ENCODE data around the gene CHIT1. TPM values are rescaled to one million over a fixed set of nuclear protein-coding genes. Genes with fewer than 3 reads are reported as not detected.
"Not testable (repeated sequence)": the region's sequence is repeated elsewhere in the genome, so short reads cannot be mapped to it uniquely, and the experiment has no call there.

The CHIT1 gene
- total RNA-seq, 2 experiments from 2014 or later, result 1.9 to 3.6 TPM

DNA sequence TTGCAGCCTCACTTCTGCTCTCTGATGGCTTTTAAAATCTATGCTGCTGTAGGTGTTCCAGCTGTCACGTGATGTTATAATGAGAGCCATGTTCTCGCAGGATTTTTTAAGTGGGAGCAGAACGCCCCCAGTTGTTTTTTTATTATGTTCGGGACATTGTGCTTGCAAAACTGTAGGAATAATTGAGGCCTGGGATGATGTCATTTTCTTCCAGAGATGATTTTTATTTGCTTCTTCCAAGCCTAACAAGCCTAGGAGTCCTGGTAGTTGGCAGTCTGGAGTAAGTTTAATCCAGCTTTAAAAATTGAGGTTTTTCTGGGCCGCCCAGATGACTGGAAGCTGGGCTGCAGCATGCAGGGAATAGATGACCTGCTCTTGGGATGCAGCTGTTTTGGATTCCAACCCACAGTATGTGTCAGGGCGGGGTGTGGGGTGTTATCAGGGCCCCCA is 34.6 kb upstream of the CHIT1 start:
- H3K9me3 ChIP-seq (ENCODE audit: low read length), result no peaks in the 10 kb centered on the region
- POLR2A ChIA-PET, result interaction anchor here (0.7 to 0.8 kb wide), 2 partner anchors 13 to 414 kb away, joined by 3 read pairs; no protein-coding TSS in a partner anchor
- no peak for DNase-seq (ENCODE audit: low spot score)

DNA sequence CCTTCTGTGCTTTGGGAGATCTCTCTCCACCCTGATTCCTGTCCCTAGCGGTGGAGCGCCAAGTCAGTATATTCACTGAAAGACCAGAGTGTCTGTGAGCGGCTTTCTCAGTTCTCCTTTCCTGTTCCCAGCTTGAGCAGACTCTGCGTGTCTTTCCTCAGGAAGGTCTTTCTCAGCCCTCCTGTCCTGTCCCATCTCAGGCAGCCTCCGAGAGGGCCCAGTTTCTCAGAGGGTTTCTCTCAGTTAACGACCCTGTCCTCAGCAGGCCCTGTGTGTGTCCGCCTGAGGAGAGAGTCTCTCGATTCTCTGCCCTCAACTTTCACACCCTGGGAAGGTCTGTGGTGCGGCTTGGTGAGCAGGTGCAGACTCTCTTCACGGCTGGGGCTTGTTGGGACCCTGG is 34.0 kb upstream of the CHIT1 start:
- BruUV-seq (replicated peaks), result no TSS peak

More for the DNA sequence above, 34.6 kb upstream of the CHIT1 start:
- Histone ChIP-seq H3K79me2 (ENCODE audit: insufficient read depth, low read depth, low read length) (no peaks in the 10 kb centered on the region), H3K36me3 (ENCODE audit: insufficient read depth, low read length) (no peaks in the 10 kb centered on the region), H3K9me2 (ENCODE audit: insufficient read depth, low read length) (no peaks in the 10 kb centered on the region), H3K4me1 (ENCODE audit: insufficient read depth, low read length, poor library complexity, severe bottlenecking) (peaks cover 49% of the 10 kb centered on the region), H4K20me1 (ENCODE audit: insufficient read depth, low read length) (no peaks in the 10 kb centered on the region), H2AFZ (ENCODE audit: low read length) (peak overlapping the region; percentile 32; the same call in 1 of the 2 replicates), H3K27ac (ENCODE audit: low read depth, low read length, poor library complexity, severe bottlenecking) (no peak overlapping the region), H3K4me2 (ENCODE audit: low read length) (peak overlapping the region; percentile 50; the same call in 1 of the 2 replicates), H3K4me3 (ENCODE audit: low read depth, low read length, poor library complexity, severe bottlenecking) (no peak overlapping the region)
- no peak for TF ChIP-seq EZH2phosphoT487 (IDR thresholded peaks at IDR 0.05; ENCODE audit: borderline replicate concordance, low read depth, low read length)
- TF ChIP-seq, protein P1, sequence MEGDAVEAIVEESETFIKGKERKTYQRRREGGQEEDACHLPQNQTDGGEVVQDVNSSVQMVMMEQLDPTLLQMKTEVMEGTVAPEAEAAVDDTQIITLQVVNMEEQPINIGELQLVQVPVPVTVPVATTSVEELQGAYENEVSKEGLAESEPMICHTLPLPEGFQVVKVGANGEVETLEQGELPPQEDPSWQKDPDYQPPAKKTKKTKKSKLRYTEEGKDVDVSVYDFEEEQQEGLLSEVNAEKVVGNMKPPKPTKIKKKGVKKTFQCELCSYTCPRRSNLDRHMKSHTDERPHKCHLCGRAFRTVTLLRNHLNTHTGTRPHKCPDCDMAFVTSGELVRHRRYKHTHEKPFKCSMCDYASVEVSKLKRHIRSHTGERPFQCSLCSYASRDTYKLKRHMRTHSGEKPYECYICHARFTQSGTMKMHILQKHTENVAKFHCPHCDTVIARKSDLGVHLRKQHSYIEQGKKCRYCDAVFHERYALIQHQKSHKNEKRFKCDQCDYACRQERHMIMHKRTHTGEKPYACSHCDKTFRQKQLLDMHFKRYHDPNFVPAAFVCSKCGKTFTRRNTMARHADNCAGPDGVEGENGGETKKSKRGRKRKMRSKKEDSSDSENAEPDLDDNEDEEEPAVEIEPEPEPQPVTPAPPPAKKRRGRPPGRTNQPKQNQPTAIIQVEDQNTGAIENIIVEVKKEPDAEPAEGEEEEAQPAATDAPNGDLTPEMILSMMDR (conservative IDR thresholded peaks at IDR 0.05; ENCODE audit: low read length), result no peak
- BruUV-seq (replicated peaks), result no TSS peak
- intact Hi-C loops (cut with micrococcal nuclease; ENCODE audit: unreplicated experiment), result no loop called here
- CTCF ChIA-PET (ENCODE audit: unreplicated experiment), result interaction anchor here (1.0 kb wide), 1 partner anchor 438 kb away, joined by 4 read pairs; no protein-coding TSS in a partner anchor

DNA sequence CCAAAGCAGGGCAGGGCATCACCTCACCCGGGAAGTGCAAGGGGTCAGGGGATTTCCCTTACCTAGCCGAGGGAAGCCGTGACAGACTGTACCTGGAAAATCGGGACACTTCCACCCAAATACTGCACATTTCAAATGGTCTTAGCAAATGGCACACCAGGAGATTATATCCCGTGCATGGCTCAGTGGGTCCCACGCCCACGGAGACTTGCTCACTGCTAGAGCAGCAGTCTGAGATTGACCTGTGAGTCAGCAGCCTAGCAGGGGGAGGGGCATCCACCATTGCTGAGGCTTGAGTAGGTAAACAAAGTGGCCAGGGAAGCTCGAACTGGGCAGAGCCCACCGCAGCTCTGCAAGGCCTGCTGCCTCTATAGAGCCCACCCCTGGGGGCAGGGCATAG is 27.2 kb upstream of the CHIT1 start:
- H3K4me3 ChIP-seq (ENCODE audit: low read depth, low read length, poor library complexity, severe bottlenecking); H3K9me3 ChIP-seq (ENCODE audit: low read length); H2AFZ ChIP-seq (ENCODE audit: low read length); H3K79me2 ChIP-seq (ENCODE audit: insufficient read depth, low read depth, low read length); DNase-seq (ENCODE audit: low spot score); CTCF ChIA-PET (ENCODE audit: unreplicated experiment); H3K4me1 ChIP-seq (ENCODE audit: insufficient read depth, low read length, poor library complexity, severe bottlenecking); H3K27ac ChIP-seq (ENCODE audit: low read depth, low read length, poor library complexity, severe bottlenecking); H4K20me1 ChIP-seq (ENCODE audit: insufficient read depth, low read length); intact Hi-C loops (cut with micrococcal nuclease; ENCODE audit: unreplicated experiment); BruUV-seq (replicated peaks); H3K36me3 ChIP-seq (ENCODE audit: insufficient read depth, low read length); H3K9me2 ChIP-seq (ENCODE audit: insufficient read depth, low read length); H3K4me2 ChIP-seq (ENCODE audit: low read length); POLR2A ChIA-PET: not testable (repeated sequence)

More for the DNA sequence above, 34.0 kb upstream of the CHIT1 start:
- DNase-seq (ENCODE audit: low spot score), result peak; percentile 54
- H3K27ac ChIP-seq (ENCODE audit: low read depth, low read length, poor library complexity, severe bottlenecking), result no peak overlapping the region
- H3K79me2 ChIP-seq (ENCODE audit: insufficient read depth, low read depth, low read length), result no peaks in the 10 kb centered on the region
- intact Hi-C loops (cut with micrococcal nuclease; ENCODE audit: unreplicated experiment), result no loop called here
- no peaks in the 10 kb centered on the region for H3K9me2 ChIP-seq (ENCODE audit: insufficient read depth, low read length)
- H3K36me3 ChIP-seq (ENCODE audit: insufficient read depth, low read length), result no peaks in the 10 kb centered on the region
- H3K4me3 ChIP-seq (ENCODE audit: low read depth, low read length, poor library complexity, severe bottlenecking), result no peak overlapping the region
- H4K20me1 ChIP-seq (ENCODE audit: insufficient read depth, low read length), result no peaks in the 10 kb centered on the region
- ChIA-PET POLR2A (no interaction called here), CTCF (ENCODE audit: unreplicated experiment) (no interaction called here)
- peak overlapping the region; percentile 32; the same call in 1 of the 2 replicates for H2AFZ ChIP-seq (ENCODE audit: low read length)
- peaks cover 44% of the 10 kb centered on the region for H3K4me1 ChIP-seq (ENCODE audit: insufficient read depth, low read length, poor library complexity, severe bottlenecking)
- no peak for TF ChIP-seq EZH2phosphoT487 (IDR thresholded peaks at IDR 0.05; ENCODE audit: borderline replicate concordance, low read depth, low read length)
- TF ChIP-seq, protein P1 (conservative IDR thresholded peaks at IDR 0.05; ENCODE audit: low read length), result no peak
- H3K4me2 ChIP-seq (ENCODE audit: low read length), result peak overlapping the region; percentile 50
- H3K9me3 ChIP-seq (ENCODE audit: low read length), result no peaks in the 10 kb centered on the region

DNA sequence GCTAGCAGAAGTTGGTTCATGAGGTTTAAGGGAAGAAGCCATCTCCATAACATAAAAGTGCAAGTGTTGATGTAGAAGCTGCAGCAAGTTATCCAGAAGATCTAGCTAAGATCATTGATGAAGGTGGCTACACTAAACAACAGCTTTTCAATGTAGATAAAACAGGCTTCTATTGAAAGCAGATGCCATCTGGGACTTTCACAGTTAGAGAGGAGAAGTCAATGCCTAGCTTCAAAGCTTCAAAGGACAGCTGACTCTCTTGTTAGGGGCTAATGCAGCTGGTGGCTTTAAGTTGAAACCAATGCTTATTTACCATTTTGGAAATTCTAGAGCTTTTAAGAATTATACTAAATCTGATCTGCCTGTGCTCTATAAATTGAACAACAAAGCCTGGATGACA is 25.3 kb upstream of the CHIT1 start:
- H4K20me1 ChIP-seq (ENCODE audit: insufficient read depth, low read length); H3K4me2 ChIP-seq (ENCODE audit: low read length); intact Hi-C loops (cut with micrococcal nuclease; ENCODE audit: unreplicated experiment); H3K36me3 ChIP-seq (ENCODE audit: insufficient read depth, low read length); H3K27ac ChIP-seq (ENCODE audit: low read depth, low read length, poor library complexity, severe bottlenecking); H3K4me1 ChIP-seq (ENCODE audit: insufficient read depth, low read length, poor library complexity, severe bottlenecking); DNase-seq (ENCODE audit: low spot score); H3K9me2 ChIP-seq (ENCODE audit: insufficient read depth, low read length); H3K4me3 ChIP-seq (ENCODE audit: low read depth, low read length, poor library complexity, severe bottlenecking); POLR2A ChIA-PET; BruUV-seq (replicated peaks); H3K9me3 ChIP-seq (ENCODE audit: low read length); H2AFZ ChIP-seq (ENCODE audit: low read length); H3K79me2 ChIP-seq (ENCODE audit: insufficient read depth, low read depth, low read length): not testable (repeated sequence)
- CTCF ChIA-PET (ENCODE audit: unreplicated experiment), result interaction anchor here (0.8 kb wide), 1 partner anchor 13 kb away, joined by 4 read pairs; no protein-coding TSS in a partner anchor

Data from OCI-LY7 (cell line).